ENCODE results near the gene C8B.

The C8B gene

GRCh38 chr1:56970280-56970679 is 4.5 kb upstream of the C8B start:
- no peaks in the 10 kb centered on the region for H3F3A ChIP-seq (ENCODE audit: insufficient read depth)
- no peak overlapping the region for H2AFZ ChIP-seq (ENCODE audit: low read depth, low read length, severe bottlenecking)
- H3K27ac ChIP-seq (ENCODE audit: low read depth, low read length), result no peak overlapping the region
- H3K9me3 ChIP-seq (ENCODE audit: insufficient read depth, low read length), result peaks cover under 1% of the 10 kb centered on the region; the same call in 1 of the 2 replicates
- no peak overlapping the region for H3K4me2 ChIP-seq (ENCODE audit: low read depth, low read length, poor library complexity, severe bottlenecking)
- H3K79me2 ChIP-seq (ENCODE audit: insufficient read depth, low read length), result no peaks in the 10 kb centered on the region
- H3K9me2 ChIP-seq (replicated peaks; ENCODE audit: insufficient read depth, low read length), result no peaks in the 10 kb centered on the region
- H3K36me3 ChIP-seq (ENCODE audit: low read length), result no peaks in the 10 kb centered on the region
- H3K9ac ChIP-seq (ENCODE audit: low read length), result no peak overlapping the region
- no peaks in the 10 kb centered on the region for H3K27me3 ChIP-seq (ENCODE audit: low read length)
- H4K20me1 ChIP-seq (ENCODE audit: low read depth, low read length), result no peaks in the 10 kb centered on the region
- TF ChIP-seq CTCF (IDR thresholded peaks at IDR 0.05; ENCODE audit: insufficient read depth, low read length, poor library complexity, severe bottlenecking) (no peak), EZH2phosphoT487 (conservative IDR thresholded peaks at IDR 0.05; ENCODE audit: low read length) (no peak)
- H3K4me3 ChIP-seq (ENCODE audit: insufficient read depth, low read length, poor library complexity, severe bottlenecking), result no peak overlapping the region

DNA sequence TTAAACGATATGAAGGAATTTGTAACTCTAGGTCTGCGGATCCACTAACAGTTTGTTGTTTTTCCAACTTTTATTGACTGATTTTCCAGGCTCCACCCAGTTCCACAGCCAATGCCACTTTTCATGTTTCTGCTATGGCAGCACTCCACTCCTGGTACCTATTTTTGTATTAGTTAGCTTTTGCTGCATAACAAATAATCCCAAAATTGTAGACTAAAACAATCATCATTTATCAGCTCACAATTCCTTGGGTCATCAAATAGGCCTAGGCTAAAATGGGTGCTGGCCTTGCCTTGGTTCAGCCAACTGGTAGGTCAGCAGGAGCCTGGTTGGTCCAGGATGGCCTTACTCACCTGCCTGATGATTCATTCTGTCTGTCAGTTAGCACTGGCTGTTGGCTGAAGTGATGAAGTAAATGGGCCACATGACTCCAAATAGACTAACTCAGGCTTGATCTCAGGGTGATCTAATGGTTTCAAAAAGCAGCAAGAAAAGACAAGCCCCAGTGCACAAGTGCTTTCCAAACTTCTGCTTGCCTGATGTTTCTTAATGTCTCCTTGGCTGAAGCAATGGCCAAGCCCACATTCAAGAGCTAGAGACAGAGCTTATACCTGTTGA is 3.2 kb upstream of the C8B start:
- Histone ChIP-seq H3K4me3 (ENCODE audit: insufficient read depth, low read length, poor library complexity, severe bottlenecking) (no peak overlapping the region), H3K9me2 (replicated peaks; ENCODE audit: insufficient read depth, low read length) (no peaks in the 10 kb centered on the region), H4K20me1 (ENCODE audit: low read depth, low read length) (no peaks in the 10 kb centered on the region), H3F3A (ENCODE audit: insufficient read depth) (no peaks in the 10 kb centered on the region), H3K27ac (ENCODE audit: low read depth, low read length) (no peak overlapping the region), H3K27me3 (ENCODE audit: low read length) (no peaks in the 10 kb centered on the region), H3K4me2 (ENCODE audit: low read depth, low read length, poor library complexity, severe bottlenecking) (no peak overlapping the region), H3K9me3 (ENCODE audit: insufficient read depth, low read length) (no peaks in the 10 kb centered on the region), H3K36me3 (ENCODE audit: low read length) (no peaks in the 10 kb centered on the region), H3K9ac (ENCODE audit: low read length) (no peak overlapping the region), H2AFZ (ENCODE audit: low read depth, low read length, severe bottlenecking) (no peak overlapping the region), H3K79me2 (ENCODE audit: insufficient read depth, low read length) (no peaks in the 10 kb centered on the region)
- TF ChIP-seq EZH2phosphoT487 (conservative IDR thresholded peaks at IDR 0.05; ENCODE audit: low read length) (no peak), CTCF (IDR thresholded peaks at IDR 0.05; ENCODE audit: insufficient read depth, low read length, poor library complexity, severe bottlenecking) (no peak)

DNA sequence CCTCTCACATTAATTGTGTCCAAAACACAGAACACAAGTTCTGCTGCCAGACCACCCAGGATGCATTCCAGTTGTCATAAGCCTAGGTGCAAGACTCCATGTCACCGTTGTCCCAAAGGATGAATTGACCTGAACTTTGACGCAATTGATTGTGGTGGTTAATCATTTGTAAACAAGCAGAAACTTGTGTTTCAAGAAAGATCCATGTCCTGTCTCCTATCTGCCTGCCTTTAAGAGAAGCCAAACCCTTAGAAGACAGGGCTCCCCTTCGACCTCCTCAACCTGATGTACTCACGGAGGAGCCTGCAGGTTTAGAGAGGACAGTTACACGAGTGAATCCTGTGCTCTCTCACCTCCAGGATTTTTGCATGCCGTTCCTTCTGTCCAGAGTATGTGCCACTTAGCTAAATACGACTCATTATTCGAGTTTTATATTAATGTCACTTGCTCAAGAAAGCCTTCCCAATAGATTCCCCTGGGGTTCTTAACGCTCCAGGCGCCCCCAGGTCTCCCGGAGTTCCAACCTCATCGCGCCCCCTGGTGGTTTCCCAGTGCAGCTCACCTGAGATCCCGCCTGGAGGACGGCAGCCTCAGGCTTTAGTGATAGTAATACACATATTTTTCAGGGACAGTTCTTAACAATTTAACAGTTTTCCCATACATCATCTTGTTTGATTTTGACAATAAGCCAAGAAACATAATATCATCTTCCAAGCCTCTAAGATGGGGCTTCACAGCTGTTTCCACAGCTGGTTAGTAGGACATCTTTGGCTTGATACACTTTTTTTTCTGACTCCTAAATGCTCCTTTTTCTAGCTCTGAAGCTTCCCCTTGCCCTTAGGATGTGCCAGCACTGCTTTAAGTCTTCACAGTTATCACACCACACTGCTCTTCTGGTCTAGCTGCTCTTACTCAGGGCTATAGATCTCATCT is 2.4 kb upstream of the C8B start:
- Histone ChIP-seq H3K9me3 (ENCODE audit: insufficient read depth, low read length) (no peaks in the 10 kb centered on the region), H3K4me2 (ENCODE audit: low read depth, low read length, poor library complexity, severe bottlenecking) (no peak overlapping the region), H3K9ac (ENCODE audit: low read length) (no peak overlapping the region), H3F3A (ENCODE audit: insufficient read depth) (no peaks in the 10 kb centered on the region), H3K79me2 (ENCODE audit: insufficient read depth, low read length) (no peaks in the 10 kb centered on the region), H3K27me3 (ENCODE audit: low read length) (no peaks in the 10 kb centered on the region), H2AFZ (ENCODE audit: low read depth, low read length, severe bottlenecking) (no peak overlapping the region), H4K20me1 (ENCODE audit: low read depth, low read length) (no peaks in the 10 kb centered on the region), H3K36me3 (ENCODE audit: low read length) (no peaks in the 10 kb centered on the region), H3K27ac (ENCODE audit: low read depth, low read length) (no peak overlapping the region), H3K9me2 (replicated peaks; ENCODE audit: insufficient read depth, low read length) (no peaks in the 10 kb centered on the region), H3K4me3 (ENCODE audit: insufficient read depth, low read length, poor library complexity, severe bottlenecking) (no peak overlapping the region)
- TF ChIP-seq EZH2phosphoT487 (conservative IDR thresholded peaks at IDR 0.05; ENCODE audit: low read length) (no peak), CTCF (IDR thresholded peaks at IDR 0.05; ENCODE audit: insufficient read depth, low read length, poor library complexity, severe bottlenecking) (peak; percentile 11)
